Thyroid gland (tissue), 4 donors: Measurements from ENCODE around the gene LANCL3. TPM values are rescaled to one million over a fixed set of nuclear protein-coding genes. Genes with fewer than 3 reads are reported as not detected.
"Not testable (repeated sequence)": the region's sequence is repeated elsewhere in the genome, so short reads cannot be mapped to it uniquely, and the experiment has no call there.

Experiments used
- DNase-seq, 2 donors: peaks; one replicate each; pipeline ENCODE4 v3.0.0-alpha.2; 2019
- H3K27ac ChIP-seq, 3 donors: fragments of 200-600 bp; sonication (generic); 1 replicate in 2 of 3; 2 replicates in 1 of 3; pipeline ENCODE4 v1.5.1; 2016 to 2019; ENCODE audit warnings: mild to moderate bottlenecking in 1 of 3, moderate library complexity in 1 of 3
- H3K27me3 ChIP-seq: fragments of 200-600 bp; sonication (generic); one replicate; pipeline ENCODE4 v1.5.1; 2019
- H3K36me3 ChIP-seq, 2 donors: fragments of 200-600 bp; sonication (generic); one replicate each; pipeline ENCODE4 v1.5.1; 2016 to 2019
- H3K4me1 ChIP-seq, 2 donors: fragments of 200-600 bp; sonication (generic); one replicate each; pipeline ENCODE4 v1.5.1; 2017 to 2019
- H3K4me3 ChIP-seq, 3 donors: fragments of 200-600 bp; sonication (generic); replicated peaks in 1 of 3; 1 replicate in 2 of 3; 2 replicates in 1 of 3; pipeline ENCODE4 v1.5.1; 2016; ENCODE audit warnings: mild to moderate bottlenecking in 1 of 3
- H3K9me3 ChIP-seq: fragments of 200-600 bp; sonication (generic); one replicate; pipeline ENCODE4 v1.5.1; 2017
- POLR2A ChIP-seq, 2 donors: fragments of 450-650 bp; IDR thresholded peaks; one replicate each; pipeline ENCODE4 v1.6.1; 2017; ENCODE audit warnings: antibody characterized with exemption in 2 of 2, mild to moderate bottlenecking in 2 of 2, moderate library complexity in 1 of 2
- WGBS, 2 donors: methylation state at CpG; one replicate each; pipeline ENCODE4 v1.1.5; 2017; 5-methylcytosine and 5-hydroxymethylcytosine counted together
- intact Hi-C: fragments of 100-400 bp; cut with DNase I; formaldehyde crosslinking; loops from one replicate; pipeline ENCODE4 v1.15.1; 2023
- total RNA-seq, 4 donors: library from RNA; depleted of rRNA; stranded (reverse); fragments of >200 nt; gene quantifications; one replicate each; pipeline ENCODE4 v1.2.3, GENCODE V29; 2016
- TF ChIP-seq, protein P1 (sequence below), 6 experiments: fragments of 200-600 bp in 3 of 6; fragments of 450-650 bp in 3 of 6; sonication (generic) in 3 of 6; IDR thresholded peaks; one replicate each; pipeline ENCODE4 v1.5.1; 2016 to 2019; ENCODE audit warnings: antibody characterized with exemption in 6 of 6, mild to moderate bottlenecking in 2 of 6, inconsistent platforms in 1 of 6, moderate library complexity in 1 of 6

LANCL3 gene
- 1 to 10 TPM in 2 of 4 donors, under 1 TPM in 2; 0.54 to 1.9 (median 0.94) TPM for total RNA-seq

DNA sequence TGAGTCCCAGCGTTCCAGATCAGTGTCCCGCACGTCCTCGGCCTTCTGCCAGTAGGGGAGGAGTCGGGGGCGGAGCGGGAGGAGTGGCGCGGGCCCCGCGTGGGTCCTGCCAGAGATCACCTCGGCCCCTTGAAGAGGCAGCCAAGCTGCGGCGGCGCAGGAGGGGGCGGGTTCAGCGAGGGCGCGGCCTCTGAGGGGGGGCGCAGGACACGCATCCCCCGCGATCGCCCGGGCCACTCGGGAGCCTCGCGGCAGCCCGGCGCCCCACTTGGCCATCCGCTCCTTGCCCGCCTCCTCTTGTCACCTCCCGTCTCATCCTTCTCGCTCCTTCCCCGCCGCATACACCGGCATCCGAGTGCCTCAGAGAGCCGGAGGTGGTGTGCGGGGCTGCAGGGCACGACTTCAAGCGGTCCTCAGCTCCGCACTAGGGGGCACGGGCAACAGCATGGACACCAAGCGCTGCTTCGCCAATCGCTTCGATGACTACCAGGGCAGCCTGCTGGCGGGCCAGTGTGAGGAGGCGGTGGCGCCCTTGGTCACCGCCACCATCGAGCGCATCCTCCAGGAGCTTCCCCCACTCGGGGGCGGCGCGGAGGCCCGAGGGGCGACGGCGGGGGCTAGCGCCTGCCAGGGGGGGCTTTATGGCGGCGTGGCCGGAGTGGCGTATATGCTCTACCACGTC lies at the start of gene LANCL3:
TSS of gene LANCL3 (plus strand) at position 236 of the 682 bp plus-strand sequence. CDS start at position 446, 210 bp downstream.
- WGBS, 2 donors = no CpG with 5 or more reads among the region's 68 CpGs
- peak; percentile 60 to 61 for DNase-seq
- intact Hi-C loops, H3K36me3 ChIP-seq, H3K27me3 ChIP-seq, H3K9me3 ChIP-seq, H3K4me1 ChIP-seq, H3K27ac ChIP-seq: not testable (repeated sequence)
- H3K4me3 ChIP-seq = peak within 1 kb of the TSS in 1 of 3 donors; percentile 19

DNA sequence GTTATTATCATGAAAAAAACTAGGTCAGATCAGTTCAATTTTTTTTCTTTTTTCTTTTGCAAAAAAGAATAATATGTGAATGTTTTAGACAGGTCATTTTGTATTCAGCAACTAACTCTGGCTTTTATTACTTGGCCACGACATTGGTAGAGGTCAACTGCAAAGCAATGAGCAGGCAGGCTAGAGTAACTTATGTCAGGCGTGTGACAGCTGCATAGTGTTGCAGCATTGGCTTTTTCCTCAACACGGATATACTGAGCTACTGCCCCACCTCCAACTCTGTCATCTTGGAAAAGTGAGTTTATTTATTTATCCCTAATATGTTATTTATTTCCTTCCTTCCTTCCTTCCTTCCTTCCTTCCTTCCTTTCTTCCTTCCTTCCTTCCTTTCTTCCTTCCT lies 47.8 kb upstream of the LANCL3 start:
- H3K27me3 ChIP-seq, H3K4me1 ChIP-seq, H3K27ac ChIP-seq, DNase-seq, H3K9me3 ChIP-seq, intact Hi-C loops, H3K36me3 ChIP-seq, H3K4me3 ChIP-seq: not testable (repeated sequence)
- WGBS, 2 donors = 82 to 84% methylated on average over 3 of the region's 3 CpGs

DNA sequence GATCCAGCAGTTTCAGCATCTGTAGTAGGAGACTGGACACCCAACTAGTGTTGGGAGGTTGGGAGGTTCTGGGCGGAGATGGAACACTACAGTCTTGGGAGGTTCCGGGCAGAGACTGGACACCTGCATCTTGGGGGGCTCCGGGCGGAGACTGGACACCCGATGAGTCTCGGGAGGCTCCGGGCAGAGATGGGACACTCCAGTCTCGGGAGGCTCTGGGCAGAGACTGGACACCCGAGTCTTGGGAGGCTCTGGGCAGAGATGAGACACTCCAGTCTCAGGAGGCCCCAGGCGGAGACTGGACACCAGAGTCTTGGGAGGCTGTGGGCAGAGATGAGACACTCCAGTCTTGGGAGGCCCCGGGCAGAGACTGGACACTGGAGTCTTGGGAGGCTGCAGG lies 29.5 kb upstream of the LANCL3 start:
- Histone ChIP-seq H3K36me3 (no peaks in the 10 kb centered on the region), H3K4me1 (no peaks in the 10 kb centered on the region), H3K4me3 (no peak overlapping the region), H3K27me3 (no peaks in the 10 kb centered on the region), H3K27ac (no peak overlapping the region), H3K9me3 (no peaks in the 10 kb centered on the region)
- intact Hi-C loops = no loop called here
- 73% methylated on average over 2 of the region's 11 CpGs; no CpG with 5 or more reads in 1 of the 2 donors for WGBS, 2 donors
- no peak for DNase-seq
- TF ChIP-seq, protein P1, sequence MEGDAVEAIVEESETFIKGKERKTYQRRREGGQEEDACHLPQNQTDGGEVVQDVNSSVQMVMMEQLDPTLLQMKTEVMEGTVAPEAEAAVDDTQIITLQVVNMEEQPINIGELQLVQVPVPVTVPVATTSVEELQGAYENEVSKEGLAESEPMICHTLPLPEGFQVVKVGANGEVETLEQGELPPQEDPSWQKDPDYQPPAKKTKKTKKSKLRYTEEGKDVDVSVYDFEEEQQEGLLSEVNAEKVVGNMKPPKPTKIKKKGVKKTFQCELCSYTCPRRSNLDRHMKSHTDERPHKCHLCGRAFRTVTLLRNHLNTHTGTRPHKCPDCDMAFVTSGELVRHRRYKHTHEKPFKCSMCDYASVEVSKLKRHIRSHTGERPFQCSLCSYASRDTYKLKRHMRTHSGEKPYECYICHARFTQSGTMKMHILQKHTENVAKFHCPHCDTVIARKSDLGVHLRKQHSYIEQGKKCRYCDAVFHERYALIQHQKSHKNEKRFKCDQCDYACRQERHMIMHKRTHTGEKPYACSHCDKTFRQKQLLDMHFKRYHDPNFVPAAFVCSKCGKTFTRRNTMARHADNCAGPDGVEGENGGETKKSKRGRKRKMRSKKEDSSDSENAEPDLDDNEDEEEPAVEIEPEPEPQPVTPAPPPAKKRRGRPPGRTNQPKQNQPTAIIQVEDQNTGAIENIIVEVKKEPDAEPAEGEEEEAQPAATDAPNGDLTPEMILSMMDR (IDR thresholded peaks at IDR 0.05) = no peak
- no peak for TF ChIP-seq POLR2A (IDR thresholded peaks at IDR 0.05)

DNA sequence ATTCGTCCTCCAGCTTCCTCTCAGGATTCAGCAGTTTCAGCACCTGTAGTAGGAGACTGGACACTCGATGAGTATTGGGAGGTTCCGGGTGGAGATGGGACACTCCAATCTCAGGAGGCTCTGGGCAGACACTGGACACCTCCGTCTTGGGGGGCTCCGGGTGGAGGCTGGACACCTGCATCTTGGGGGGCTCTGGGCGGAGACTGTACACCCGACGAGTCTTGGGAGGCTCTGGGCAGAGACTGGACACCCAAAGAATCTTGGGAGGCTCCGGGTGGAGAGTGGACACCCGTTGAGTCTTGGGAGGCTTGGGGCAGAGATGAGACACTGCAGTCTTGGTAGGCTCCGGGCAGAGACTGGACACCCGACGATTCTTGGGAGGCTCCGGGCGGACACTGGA lies 28.7 kb upstream of the LANCL3 start:
- 90 to 93% methylated on average over 8 to 11 of the region's 15 CpGs for WGBS, 2 donors
- intact Hi-C loops = no loop called here

DNA sequence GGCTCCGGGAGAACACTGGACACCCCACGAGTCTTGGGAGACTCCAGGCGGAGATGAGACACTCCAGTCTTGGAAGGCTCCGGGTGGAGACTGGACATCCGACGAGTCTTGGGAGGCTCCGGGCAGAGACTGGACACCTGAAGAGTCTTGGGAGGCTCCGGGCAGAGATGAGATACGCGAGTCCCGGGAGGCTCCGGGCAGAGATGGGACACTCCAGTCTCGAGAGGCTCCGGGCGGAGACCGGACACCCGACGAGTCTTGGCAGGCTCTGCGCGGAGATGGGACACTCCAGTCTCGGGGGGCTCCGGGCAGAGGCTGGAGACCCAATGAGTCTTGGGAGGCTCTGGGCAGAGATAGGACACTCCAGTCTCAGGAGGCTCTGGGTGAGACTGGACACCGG lies 28.1 kb upstream of the LANCL3 start:
- no peak overlapping the region for H3K27ac ChIP-seq
- no peak overlapping the region for H3K4me3 ChIP-seq
- intact Hi-C loops = no loop called here
- no peaks in the 10 kb centered on the region for H3K36me3 ChIP-seq
- no peak for DNase-seq
- 100% methylated on average over 1 of the region's 23 CpGs; no CpG with 5 or more reads in 1 of the 2 donors for WGBS, 2 donors
- H3K4me1 ChIP-seq = no peaks in the 10 kb centered on the region
- TF ChIP-seq, protein P1 (IDR thresholded peaks at IDR 0.05) = no peak
- TF ChIP-seq POLR2A (IDR thresholded peaks at IDR 0.05) = no peak
- H3K9me3 ChIP-seq = no peaks in the 10 kb centered on the region
- H3K27me3 ChIP-seq = no peaks in the 10 kb centered on the region

More for the DNA sequence above, 28.7 kb upstream of the LANCL3 start:
- Histone ChIP-seq H3K4me3 (no peak overlapping the region), H3K36me3 (no peaks in the 10 kb centered on the region), H3K27ac (no peak overlapping the region), H3K27me3 (no peaks in the 10 kb centered on the region), H3K9me3 (no peaks in the 10 kb centered on the region), H3K4me1 (no peaks in the 10 kb centered on the region)
- DNase-seq = no peak
- TF ChIP-seq, protein P1 (IDR thresholded peaks at IDR 0.05) = no peak

DNA sequence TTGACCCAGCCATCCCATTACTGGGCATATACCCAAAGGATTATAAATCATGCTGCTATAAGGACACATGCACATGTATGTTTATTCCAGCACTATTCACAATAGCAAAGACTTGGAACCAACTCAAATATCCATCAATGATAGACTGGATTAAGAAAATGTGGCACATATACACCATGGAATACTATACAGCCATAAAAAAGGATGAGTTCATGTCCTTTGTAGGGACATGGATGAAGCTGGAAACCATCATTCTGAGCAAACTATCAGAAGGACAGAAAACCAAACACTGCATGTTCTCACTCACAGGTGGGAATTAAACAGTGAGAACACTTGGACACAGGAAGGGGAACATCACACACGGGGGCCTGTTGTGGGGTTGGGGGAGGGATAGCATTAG lies 26.9 kb upstream of the LANCL3 start:
- H3K27ac ChIP-seq, H3K9me3 ChIP-seq, H3K4me3 ChIP-seq, H3K36me3 ChIP-seq, DNase-seq, H3K27me3 ChIP-seq, intact Hi-C loops, H3K4me1 ChIP-seq: not testable (repeated sequence)
- WGBS, 2 donors = 92 to 100% methylated on average over 1 of the region's 1 CpG
